Measurements from ENCODE around the gene IL27RA. TPM values are rescaled to one million over a fixed set of nuclear protein-coding genes. Genes with fewer than 3 reads are reported as not detected.

The IL27RA gene
- total and polyA plus RNA-seq, 10 donors = 12.8 to 28.7 (median 16.8) TPM

DNA sequence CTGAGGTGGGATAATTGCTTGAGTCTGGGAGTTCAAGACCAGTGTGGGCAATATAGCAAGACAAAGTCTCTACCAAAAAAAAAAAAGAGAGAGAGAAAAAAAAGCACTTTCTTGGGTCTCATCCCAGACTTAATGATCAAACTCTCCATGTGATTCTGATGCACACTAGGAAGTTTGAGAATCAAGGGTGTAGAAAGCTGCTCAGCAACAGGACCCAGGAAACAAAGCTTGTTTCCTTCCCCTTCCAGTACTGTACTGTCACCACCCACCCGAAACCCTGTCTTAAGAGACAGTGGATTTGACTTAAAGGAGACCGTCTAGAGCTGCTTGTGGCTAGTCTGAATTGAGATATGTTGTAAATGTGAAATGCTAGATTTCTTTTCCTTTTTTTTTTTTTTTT is 46.8 kb downstream of the IL27RA start:
- WGBS, 5 donors = 34 to 57% (median 44%) methylated on average over 2 of the region's 2 CpGs

DNA sequence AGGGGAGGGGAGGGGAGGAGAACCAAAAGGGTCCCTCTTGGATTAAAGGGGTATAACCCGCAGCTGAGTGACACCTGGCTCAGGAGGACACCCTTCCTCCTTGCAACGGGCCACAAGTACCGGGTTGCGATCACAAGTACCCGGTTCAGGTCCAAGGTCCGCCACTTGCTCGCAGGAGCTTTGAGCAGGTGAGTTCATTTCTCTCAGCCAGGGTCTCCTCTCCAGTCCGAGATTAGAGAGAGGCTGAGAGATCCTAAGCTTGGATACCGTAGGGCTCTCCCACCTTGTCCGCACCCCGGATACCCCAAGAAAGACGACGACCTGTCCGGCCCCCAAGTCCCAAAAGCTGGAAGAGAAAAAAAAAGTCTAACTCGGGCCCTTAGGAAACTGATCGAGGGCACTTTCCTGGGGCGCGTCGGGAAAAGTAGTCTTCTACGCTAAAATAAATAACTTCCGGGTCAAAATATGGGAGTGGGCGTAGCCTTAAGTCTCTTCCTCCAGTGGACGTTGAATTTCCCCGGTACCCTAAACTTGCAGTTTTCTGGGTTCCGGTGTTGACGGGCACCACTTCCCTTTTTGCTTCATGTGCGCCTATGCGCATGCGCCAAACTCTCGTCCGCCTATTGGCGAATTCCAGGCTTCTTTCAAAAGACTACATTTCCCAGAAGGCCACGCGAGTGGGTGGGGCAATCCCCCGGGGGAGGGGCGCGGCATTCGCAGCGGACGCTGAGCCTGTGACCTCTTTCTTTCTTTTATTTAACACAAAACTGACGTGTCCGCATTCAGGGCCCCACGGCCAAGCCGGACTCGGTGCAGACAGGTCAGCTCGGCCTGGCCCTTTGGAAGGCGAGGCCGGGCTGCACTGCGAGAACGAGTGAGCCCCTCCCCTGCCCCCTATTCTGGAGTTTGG is 49.6 kb downstream of the IL27RA start:
- no peaks in the 10 kb centered on the region for H3K27me3 ChIP-seq (replicated peaks in 1 of 7)
- 0 to 1% (median 0%) methylated on average over 49 to 50 of the region's 50 CpGs for WGBS, 5 donors
- peak; percentile 97 for DNase-seq
- TF ChIP-seq, protein P1, sequence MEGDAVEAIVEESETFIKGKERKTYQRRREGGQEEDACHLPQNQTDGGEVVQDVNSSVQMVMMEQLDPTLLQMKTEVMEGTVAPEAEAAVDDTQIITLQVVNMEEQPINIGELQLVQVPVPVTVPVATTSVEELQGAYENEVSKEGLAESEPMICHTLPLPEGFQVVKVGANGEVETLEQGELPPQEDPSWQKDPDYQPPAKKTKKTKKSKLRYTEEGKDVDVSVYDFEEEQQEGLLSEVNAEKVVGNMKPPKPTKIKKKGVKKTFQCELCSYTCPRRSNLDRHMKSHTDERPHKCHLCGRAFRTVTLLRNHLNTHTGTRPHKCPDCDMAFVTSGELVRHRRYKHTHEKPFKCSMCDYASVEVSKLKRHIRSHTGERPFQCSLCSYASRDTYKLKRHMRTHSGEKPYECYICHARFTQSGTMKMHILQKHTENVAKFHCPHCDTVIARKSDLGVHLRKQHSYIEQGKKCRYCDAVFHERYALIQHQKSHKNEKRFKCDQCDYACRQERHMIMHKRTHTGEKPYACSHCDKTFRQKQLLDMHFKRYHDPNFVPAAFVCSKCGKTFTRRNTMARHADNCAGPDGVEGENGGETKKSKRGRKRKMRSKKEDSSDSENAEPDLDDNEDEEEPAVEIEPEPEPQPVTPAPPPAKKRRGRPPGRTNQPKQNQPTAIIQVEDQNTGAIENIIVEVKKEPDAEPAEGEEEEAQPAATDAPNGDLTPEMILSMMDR (IDR thresholded peaks at IDR 0.05 in 8 of 11, conservative IDR thresholded peaks at IDR 0.05 in 3 of 11) = peak in 3 of 11 experiments; percentile 7 to 44 (median 20)
- peak in 1 of 3 donors; percentile 74 for TF ChIP-seq POLR2A (IDR thresholded peaks at IDR 0.05)
- TF ChIP-seq POLR2AphosphoS5 (IDR thresholded peaks at IDR 0.05) = peak; percentile 91 to 93 (median 92)
- H3K4me1 ChIP-seq = peaks cover 7 to 66% (median 32%) of the 10 kb centered on the region in 6 donors
- peak overlapping the region; percentile 85 to 96 (median 92) for H3K27ac ChIP-seq
- intact Hi-C loops (cut with DNase I; ENCODE audit: low total_unique reads) = loop anchor here (10.0 kb wide), 1 partner anchor 54 kb away; the partner anchor contains the start of gene ASF1B
- peaks cover 0 to 4% (median 0%) of the 10 kb centered on the region in 6 donors for H3K36me3 ChIP-seq
- no peaks in the 10 kb centered on the region for H3K9me3 ChIP-seq
- H3K4me3 ChIP-seq = peak overlapping the region; percentile 66 to 77 (median 70)

More for the DNA sequence above, 46.8 kb downstream of the IL27RA start:
- Histone ChIP-seq H3K9me3 (no peaks in the 10 kb centered on the region), H3K27ac (peak overlapping the region in 4 of 8 donors; percentile 49 to 90 (median 56)), H3K36me3 (no peaks in the 10 kb centered on the region), H3K4me3 (no peak overlapping the region), H3K4me1 (peaks cover 26 to 89% (median 55%) of the 10 kb centered on the region in 6 donors), H3K27me3 (replicated peaks in 1 of 7) (peaks cover 0 to 10% (median 0%) of the 10 kb centered on the region in 7 donors)
- DNase-seq = no peak
- TF ChIP-seq, protein P1 (IDR thresholded peaks at IDR 0.05 in 8 of 11, conservative IDR thresholded peaks at IDR 0.05 in 3 of 11) = no peak
- TF ChIP-seq POLR2A (IDR thresholded peaks at IDR 0.05) = no peak
- no peak for TF ChIP-seq POLR2AphosphoS5 (IDR thresholded peaks at IDR 0.05)
- intact Hi-C loops (cut with DNase I; ENCODE audit: low total_unique reads) = no loop called here

DNA sequence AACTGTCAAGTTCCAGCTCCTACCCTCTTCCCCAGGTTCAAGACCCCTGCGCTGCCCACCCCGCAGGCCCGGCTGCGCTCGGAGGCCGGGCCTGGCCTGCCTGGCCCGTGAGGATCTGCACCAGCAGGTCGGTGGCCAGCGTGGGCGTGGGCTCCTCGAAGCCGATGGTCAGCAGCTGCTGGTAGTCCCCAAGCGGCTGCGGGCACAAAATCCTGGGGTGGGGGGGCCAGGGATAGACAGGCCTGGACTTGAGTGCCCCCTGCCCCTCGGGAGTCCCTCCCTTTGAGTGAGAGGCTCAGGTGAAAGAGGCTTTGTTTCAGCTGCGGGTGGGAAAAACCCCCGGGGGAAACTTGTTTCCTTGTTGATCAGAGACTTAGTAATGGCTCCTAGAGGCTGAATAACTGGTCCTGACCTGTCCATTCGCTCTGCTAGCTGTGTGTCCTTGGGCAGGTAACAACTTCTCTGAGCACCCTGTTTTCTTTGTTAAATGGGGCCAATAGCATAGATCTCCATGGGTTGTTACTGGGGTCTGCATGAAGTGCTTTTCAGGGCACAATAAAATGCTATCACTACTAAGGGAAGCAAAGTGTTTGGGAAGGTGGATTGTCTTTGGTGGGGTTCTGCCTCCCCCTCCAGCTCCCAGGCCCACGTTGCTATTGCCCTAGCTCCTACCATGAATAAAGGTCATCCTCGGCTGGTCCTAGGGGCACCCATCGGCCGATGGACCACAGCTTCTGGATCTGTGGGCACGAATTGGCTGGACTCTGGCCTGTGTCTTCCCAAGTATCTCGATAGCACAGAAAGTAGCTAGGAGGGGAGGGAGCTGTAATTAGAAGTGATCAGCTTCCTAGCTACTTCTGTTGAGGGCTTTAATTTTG is 50.5 kb downstream of the IL27RA start:
- Histone ChIP-seq H3K27me3 (replicated peaks in 1 of 7) (no peaks in the 10 kb centered on the region), H3K9me3 (no peaks in the 10 kb centered on the region), H3K4me1 (peaks cover 7 to 59% (median 31%) of the 10 kb centered on the region in 6 donors), H3K4me3 (peak overlapping the region; percentile 66 to 77 (median 70)), H3K36me3 (peaks cover 0 to 4% (median 0%) of the 10 kb centered on the region in 6 donors), H3K27ac (peak overlapping the region; percentile 85 to 96 (median 92))
- intact Hi-C loops (cut with DNase I; ENCODE audit: low total_unique reads) = loop anchor here (10.0 kb wide), 1 partner anchor 53 kb away; the partner anchor contains the start of gene ASF1B
- TF ChIP-seq, protein P1 (IDR thresholded peaks at IDR 0.05 in 8 of 11, conservative IDR thresholded peaks at IDR 0.05 in 3 of 11) = no peak
- peak in 1 of 3 donors; percentile 63 for TF ChIP-seq POLR2AphosphoS5 (IDR thresholded peaks at IDR 0.05)
- no peak for TF ChIP-seq POLR2A (IDR thresholded peaks at IDR 0.05)
- DNase-seq = no peak
- 23 to 34% (median 26%) methylated on average over 17 to 24 of the region's 24 CpGs for WGBS, 5 donors
